Sigmoid colon (tissue), 7 donors: ENCODE data around the gene TIMP1. TPM values are rescaled to one million over a fixed set of nuclear protein-coding genes. Genes with fewer than 3 reads are reported as not detected.

Experiments
- DNase-seq: peaks from one replicate; pipeline ENCODE4 v3.0.0-alpha.2; 2019
- H3K27ac ChIP-seq, 4 donors: fragments of 200-600 bp; sonication (generic); one replicate each; pipeline ENCODE4 v1.5.1; 2016 to 2019; ENCODE audit warnings: mild to moderate bottlenecking in 1 of 4
- H3K27me3 ChIP-seq, 3 donors: fragments of 200-600 bp; sonication (generic); one replicate each; pipeline ENCODE4 v1.5.1; 2019; ENCODE audit warnings: mild to moderate bottlenecking in 1 of 3
- H3K36me3 ChIP-seq, 4 donors: fragments of 200-600 bp; sonication (generic); one replicate each; pipeline ENCODE4 v1.5.1; 2016 to 2019
- H3K4me1 ChIP-seq, 4 donors: fragments of 200-600 bp; sonication (generic); one replicate each; pipeline ENCODE4 v1.5.1; 2017 to 2019
- H3K4me3 ChIP-seq, 4 donors: fragments of 200-600 bp; sonication (generic); one replicate each; pipeline ENCODE4 v1.5.1; 2017 to 2019; ENCODE audit warnings: mild to moderate bottlenecking in 2 of 4, moderate library complexity in 1 of 4
- H3K9me3 ChIP-seq, 4 donors: fragments of 200-600 bp in 3 of 4; sonication (generic) in 3 of 4; one replicate each; pipeline versions ENCODE4 v1.5.1 to v1.6.1; 2013 to 2019
- EP300 ChIP-seq, 4 donors: sonication (generic); formaldehyde crosslinking; IDR thresholded peaks; one replicate each; pipeline ENCODE4 v1.6.1; 2017; ENCODE audit warnings: antibody characterized with exemption in 4 of 4
- POLR2A ChIP-seq, 2 donors: fragments of 450-650 bp; IDR thresholded peaks; one replicate each; pipeline ENCODE4 v1.6.1; 2016; ENCODE audit warnings: antibody characterized with exemption in 2 of 2, mild to moderate bottlenecking in 2 of 2, moderate library complexity in 2 of 2
- POLR2AphosphoS5 ChIP-seq, 4 donors: sonication (generic); formaldehyde crosslinking; IDR thresholded peaks; one replicate each; pipeline ENCODE4 v1.6.1; 2017; ENCODE audit warnings: antibody characterized with exemption in 4 of 4
- WGBS, 2 donors: extraction: QIAGEN DNeasy Blood & Tissue Kit; methylation state at CpG; one replicate each; pipeline ENCODE4 v1.1.7; 2013; 5-methylcytosine and 5-hydroxymethylcytosine counted together
- intact Hi-C: fragments of 100-400 bp; cut with DNase I; formaldehyde crosslinking; loops from one replicate; pipeline ENCODE4 v1.15.1; 2023
- polyA plus RNA-seq, 3 donors: library from polyadenylated mRNA; stranded (reverse); fragments of 200-250 nt; gene quantifications; one replicate each; pipeline ENCODE4 v1.2.3, GENCODE V29; 2013
- total RNA-seq, 4 donors: library from RNA; depleted of rRNA; stranded (reverse); fragments of >200 nt; gene quantifications; one replicate each; pipeline ENCODE4 v1.1.0, GENCODE V29; 2016
- TF ChIP-seq, protein P1 (sequence below), 4 experiments: fragments of 450-650 bp in 3 of 4; fragments of 200-600 bp in 1 of 4; IDR thresholded peaks; one replicate each; pipeline ENCODE4 v1.5.1; 2016 to 2019; ENCODE audit warnings: antibody characterized with exemption in 4 of 4, mild to moderate bottlenecking in 3 of 4, moderate library complexity in 2 of 4
- donor health status: healthy with polysubstance abuse.
- donor health status: Bipolar disorder and iron deficiency.
- donor health status: healthy.

Gene TIMP1
- total and polyA plus RNA-seq, 7 donors: 40.2 to 164 (median 115) TPM

DNA sequence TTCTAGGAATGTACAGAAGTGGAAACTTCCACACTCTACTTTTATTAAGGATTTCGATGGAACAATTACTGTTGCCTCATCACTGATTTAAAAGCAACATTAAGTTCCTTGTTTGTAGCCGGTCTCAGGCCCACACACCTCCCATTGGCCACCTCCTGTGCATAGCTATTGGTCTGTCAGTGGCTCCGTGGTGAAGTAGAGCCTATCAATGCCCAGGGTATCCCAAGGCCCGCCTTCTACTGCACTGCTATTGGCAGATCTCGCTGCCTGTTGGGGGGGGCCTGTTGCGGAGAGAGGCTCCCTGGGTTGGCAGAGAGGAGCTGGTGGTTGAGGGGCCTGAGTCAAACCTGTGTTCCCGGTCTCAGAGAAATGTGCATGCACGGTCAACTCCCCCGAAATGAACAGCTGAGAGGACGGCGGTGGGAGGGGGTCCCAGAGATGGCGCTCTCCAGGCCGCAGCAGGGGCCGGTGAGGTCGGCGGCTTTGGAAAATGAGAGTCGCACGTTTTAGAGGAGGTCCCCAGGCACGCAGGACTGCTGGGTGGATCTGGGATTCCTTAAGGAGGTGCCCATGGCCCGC lies 26.1 kb upstream of the TIMP1 start:
- TF ChIP-seq POLR2AphosphoS5 (IDR thresholded peaks at IDR 0.05) (peak; percentile 81 to 89 (median 86)), POLR2A (IDR thresholded peaks at IDR 0.05) (peak; percentile 53 to 89), EP300 (IDR thresholded peaks at IDR 0.05) (no peak)
- TF ChIP-seq, protein P1, sequence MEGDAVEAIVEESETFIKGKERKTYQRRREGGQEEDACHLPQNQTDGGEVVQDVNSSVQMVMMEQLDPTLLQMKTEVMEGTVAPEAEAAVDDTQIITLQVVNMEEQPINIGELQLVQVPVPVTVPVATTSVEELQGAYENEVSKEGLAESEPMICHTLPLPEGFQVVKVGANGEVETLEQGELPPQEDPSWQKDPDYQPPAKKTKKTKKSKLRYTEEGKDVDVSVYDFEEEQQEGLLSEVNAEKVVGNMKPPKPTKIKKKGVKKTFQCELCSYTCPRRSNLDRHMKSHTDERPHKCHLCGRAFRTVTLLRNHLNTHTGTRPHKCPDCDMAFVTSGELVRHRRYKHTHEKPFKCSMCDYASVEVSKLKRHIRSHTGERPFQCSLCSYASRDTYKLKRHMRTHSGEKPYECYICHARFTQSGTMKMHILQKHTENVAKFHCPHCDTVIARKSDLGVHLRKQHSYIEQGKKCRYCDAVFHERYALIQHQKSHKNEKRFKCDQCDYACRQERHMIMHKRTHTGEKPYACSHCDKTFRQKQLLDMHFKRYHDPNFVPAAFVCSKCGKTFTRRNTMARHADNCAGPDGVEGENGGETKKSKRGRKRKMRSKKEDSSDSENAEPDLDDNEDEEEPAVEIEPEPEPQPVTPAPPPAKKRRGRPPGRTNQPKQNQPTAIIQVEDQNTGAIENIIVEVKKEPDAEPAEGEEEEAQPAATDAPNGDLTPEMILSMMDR (IDR thresholded peaks at IDR 0.05): no peak
- peak; percentile 97 for DNase-seq
- H3K4me3 ChIP-seq: peak overlapping the region; percentile 27 to 51 (median 50)
- peaks cover 0 to 3% (median 0%) of the 10 kb centered on the region in 3 donors for H3K27me3 ChIP-seq
- peaks cover 0 to 2% (median 0%) of the 10 kb centered on the region in 4 donors for H3K4me1 ChIP-seq
- H3K27ac ChIP-seq: peak overlapping the region; percentile 83 to 90 (median 87)
- WGBS, 2 donors: 1% methylated on average over 20 of the region's 20 CpGs
- no peaks in the 10 kb centered on the region for H3K9me3 ChIP-seq
- H3K36me3 ChIP-seq: no peaks in the 10 kb centered on the region
- intact Hi-C loops: no loop called here

DNA sequence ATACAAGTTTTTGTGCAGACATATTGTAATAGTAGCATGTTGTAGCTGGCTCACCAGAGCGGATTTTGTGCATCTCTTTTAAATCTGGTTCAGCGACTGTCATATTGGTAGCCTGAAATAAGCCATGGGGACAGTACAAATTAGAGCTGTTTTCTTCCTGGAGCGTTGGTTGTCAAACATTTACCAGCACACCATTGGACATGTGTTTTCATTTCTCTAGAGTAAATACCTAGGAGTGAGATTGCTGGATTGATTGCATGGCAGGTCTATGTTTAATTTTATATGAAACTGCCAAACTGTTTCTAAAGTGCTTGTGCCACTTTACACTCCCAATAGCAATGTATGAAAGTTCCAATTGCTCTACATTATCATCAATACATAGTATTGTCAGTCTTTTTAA lies 23.8 kb upstream of the TIMP1 start:
- no peak overlapping the region for H3K4me3 ChIP-seq
- no peaks in the 10 kb centered on the region for H3K9me3 ChIP-seq
- TF ChIP-seq POLR2AphosphoS5 (IDR thresholded peaks at IDR 0.05) (no peak), POLR2A (IDR thresholded peaks at IDR 0.05) (no peak), EP300 (IDR thresholded peaks at IDR 0.05) (no peak)
- TF ChIP-seq, protein P1 (IDR thresholded peaks at IDR 0.05): no peak
- intact Hi-C loops: no loop called here
- peaks cover 0 to 15% (median 11%) of the 10 kb centered on the region in 4 donors for H3K4me1 ChIP-seq
- H3K27ac ChIP-seq: no peak overlapping the region
- H3K36me3 ChIP-seq: peaks cover 0 to 4% (median 0%) of the 10 kb centered on the region in 4 donors
- 21 to 83% methylated on average over 3 of the region's 3 CpGs for WGBS, 2 donors
- no peak for DNase-seq
- H3K27me3 ChIP-seq: peaks cover 0 to 3% (median 0%) of the 10 kb centered on the region in 3 donors

GRCh38 chrX:47560179-47560933 lies 21.9 kb upstream of the TIMP1 start:
- Histone ChIP-seq H3K27me3 (peaks cover 0 to 3% (median 0%) of the 10 kb centered on the region in 3 donors), H3K9me3 (no peaks in the 10 kb centered on the region), H3K27ac (peak overlapping the region; percentile 89 to 95 (median 92)), H3K36me3 (peaks cover 0 to 22% (median 0%) of the 10 kb centered on the region in 4 donors), H3K4me1 (peaks cover 0 to 15% (median 11%) of the 10 kb centered on the region in 4 donors), H3K4me3 (peak overlapping the region; percentile 61 to 74 (median 61))
- TF ChIP-seq, protein P1 (IDR thresholded peaks at IDR 0.05): no peak
- TF ChIP-seq EP300 (IDR thresholded peaks at IDR 0.05) (no peak), POLR2AphosphoS5 (IDR thresholded peaks at IDR 0.05) (no peak), POLR2A (IDR thresholded peaks at IDR 0.05) (no peak)
- intact Hi-C loops: loop anchor here (2.0 to 5.0 kb wide), 2 partner anchors 60 to 87 kb away; no protein-coding TSS in a partner anchor
- no peak for DNase-seq
- 8 to 16% methylated on average over 15 of the region's 15 CpGs for WGBS, 2 donors

DNA sequence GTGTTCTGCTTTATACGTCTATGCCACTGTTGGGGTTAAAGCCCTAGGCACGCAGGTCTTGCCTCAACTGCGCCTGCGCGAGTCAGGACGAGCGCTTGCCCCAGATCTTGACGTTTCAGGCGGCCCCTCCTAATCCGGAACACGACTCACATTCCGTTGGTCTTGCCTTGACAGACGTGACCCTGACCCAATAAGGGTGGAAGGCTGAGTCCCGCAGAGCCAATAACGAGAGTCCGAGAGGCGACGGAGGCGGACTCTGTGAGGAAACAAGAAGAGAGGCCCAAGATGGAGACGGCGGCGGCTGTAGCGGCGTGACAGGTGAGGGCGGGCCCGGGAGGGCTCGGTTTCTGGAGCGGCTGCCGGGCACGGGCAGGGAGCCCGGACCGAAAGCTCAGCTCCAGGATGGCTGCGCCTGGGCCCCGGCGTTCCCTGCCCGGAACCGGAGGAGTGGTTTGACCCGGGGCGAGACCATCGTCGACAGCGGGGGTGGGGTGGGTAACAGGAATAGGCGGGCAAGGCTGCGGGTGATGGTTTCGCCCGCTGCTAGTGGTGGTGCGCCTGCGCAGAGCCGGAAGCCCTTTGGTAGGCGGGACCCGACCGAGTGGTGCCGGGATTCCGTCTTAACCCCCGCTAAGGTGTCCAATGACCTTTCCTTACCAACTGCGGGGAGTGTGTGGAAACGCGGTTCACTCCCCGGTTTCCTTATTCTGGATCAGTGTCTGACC lies 21.1 kb upstream of the TIMP1 start, which contains the start of gene ARAF:
Gene ARAF, plus strand, starts transcription at position 272 of the 725 bp plus-strand sequence. CDS start 1,763 bp downstream, outside the sequence.
- no peaks in the 10 kb centered on the region for H3K9me3 ChIP-seq
- intact Hi-C loops: loop anchor here (2.0 to 5.0 kb wide), 2 partner anchors 60 to 86 kb away; no protein-coding TSS in a partner anchor
- 1% methylated on average over 59 of the region's 59 CpGs for WGBS, 2 donors
- DNase-seq: peak; percentile 99
- TF ChIP-seq EP300 (IDR thresholded peaks at IDR 0.05): no peak
- no peak for TF ChIP-seq POLR2A (IDR thresholded peaks at IDR 0.05)
- TF ChIP-seq, protein P1 (IDR thresholded peaks at IDR 0.05): no peak
- peak in 3 of 4 donors; percentile 15 to 72 (median 72) for TF ChIP-seq POLR2AphosphoS5 (IDR thresholded peaks at IDR 0.05)
- peak within 1 kb of the TSS; percentile 61 to 74 (median 61) for H3K4me3 ChIP-seq
- H3K4me1 ChIP-seq: peaks cover 0 to 15% (median 11%) of the 10 kb centered on the region in 4 donors
- peak within 1 kb of the TSS; percentile 89 to 95 (median 92) for H3K27ac ChIP-seq
- H3K36me3 ChIP-seq: peaks cover 0 to 23% (median 0%) of the 10 kb centered on the region in 4 donors
- H3K27me3 ChIP-seq: peaks cover 0 to 3% (median 0%) of the 10 kb centered on the region in 3 donors
